GM21529 (cell line): ENCODE measurements around the gene SDK1.

Experiments used
- ATAC-seq: cut with Tn5 transposase; IDR thresholded peaks from one replicate; pipeline ENCODE4 v1.9.1; 2021; ENCODE audit not compliant: unreplicated experiment

Gene SDK1

DNA sequence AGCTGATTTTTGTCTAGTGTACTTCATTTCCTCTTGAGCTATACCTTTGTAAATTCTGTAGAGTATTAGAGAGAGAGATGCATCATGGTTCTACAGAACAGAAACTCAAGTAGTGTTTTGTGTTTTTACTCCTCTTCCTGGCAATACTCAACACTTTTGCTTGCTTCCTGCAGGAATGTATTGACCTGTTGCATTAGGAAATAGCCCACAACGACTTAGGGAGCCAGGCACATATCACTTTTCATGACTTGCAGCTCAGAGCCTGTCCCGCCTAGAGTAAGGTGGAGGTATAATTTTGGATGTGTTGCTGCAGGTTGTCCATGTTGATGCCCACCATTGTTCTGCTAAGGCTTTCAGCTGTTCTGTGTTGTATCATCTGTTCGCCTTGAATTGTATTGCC lies 216.3 kb downstream of the SDK1 start:
- no peak for ATAC-seq

DNA sequence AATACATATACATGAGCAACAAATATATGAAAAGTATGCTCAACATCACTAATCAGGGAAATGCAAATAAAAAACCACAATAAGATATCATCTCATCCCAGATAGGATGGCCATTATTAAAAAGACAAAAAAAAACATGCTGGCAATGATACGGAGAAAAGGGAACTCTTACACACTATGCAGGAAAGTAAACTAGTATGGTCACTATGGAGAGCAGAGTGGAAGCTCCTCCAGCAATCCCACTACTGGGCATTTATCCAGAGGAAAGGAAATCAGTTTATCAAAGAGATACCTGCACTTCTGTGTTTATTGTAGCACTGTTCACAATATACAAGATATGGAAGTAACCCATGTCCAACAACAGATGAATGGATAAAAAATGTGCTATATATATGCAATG lies 217.5 kb downstream of the SDK1 start:
- ATAC-seq, result no peak

DNA sequence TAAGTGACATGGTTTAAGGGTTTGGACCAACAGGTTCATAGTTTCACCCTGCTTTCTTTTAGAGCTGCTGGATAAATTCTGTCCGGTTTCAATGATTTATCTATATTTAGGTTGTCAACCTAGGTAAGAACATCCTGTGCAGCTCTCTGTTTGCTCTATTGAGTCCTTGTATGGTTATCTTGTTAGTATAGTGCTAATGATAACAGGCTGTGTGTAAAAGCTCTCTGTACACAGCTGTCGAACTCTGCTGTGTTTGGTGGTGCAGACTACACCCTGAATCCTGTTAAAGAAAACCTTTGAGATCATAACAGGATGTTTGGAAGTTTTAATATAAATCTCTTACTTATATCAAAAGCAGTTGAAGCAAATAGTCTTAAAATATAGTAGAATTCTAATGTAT lies 219.2 kb downstream of the SDK1 start:
- no peak for ATAC-seq

DNA sequence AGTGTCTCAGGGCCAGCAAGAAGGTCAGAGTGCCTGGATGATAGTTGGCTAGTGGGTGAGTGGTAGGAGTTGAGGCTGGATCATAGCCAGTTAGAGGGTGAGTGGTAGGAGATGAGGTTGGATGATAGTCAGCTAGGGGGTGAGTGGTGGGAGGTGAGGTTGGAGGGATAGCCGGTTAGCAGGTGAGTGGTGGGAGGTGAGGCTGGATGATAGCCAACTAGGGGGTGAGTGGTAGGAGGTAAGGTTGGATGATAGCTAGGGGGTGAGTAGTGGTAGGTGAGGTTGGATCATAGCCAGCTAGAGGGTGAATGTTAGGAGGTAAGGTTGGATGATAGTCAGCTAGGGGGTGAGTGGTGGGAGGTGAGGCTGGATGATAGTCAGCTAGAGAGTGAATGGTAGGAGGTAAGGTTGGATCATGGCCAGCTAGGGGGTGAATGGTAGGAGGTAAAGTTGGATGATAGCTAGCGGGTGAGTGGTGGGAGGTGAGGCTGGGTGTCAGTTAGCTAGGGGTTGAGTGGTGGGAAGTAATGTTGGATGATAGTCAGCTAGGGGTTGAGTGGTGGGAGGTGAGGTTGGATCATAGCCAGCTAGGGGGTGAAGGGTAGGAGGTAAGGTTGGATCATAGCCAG lies 226.6 kb downstream of the SDK1 start:
- no peak for ATAC-seq

DNA sequence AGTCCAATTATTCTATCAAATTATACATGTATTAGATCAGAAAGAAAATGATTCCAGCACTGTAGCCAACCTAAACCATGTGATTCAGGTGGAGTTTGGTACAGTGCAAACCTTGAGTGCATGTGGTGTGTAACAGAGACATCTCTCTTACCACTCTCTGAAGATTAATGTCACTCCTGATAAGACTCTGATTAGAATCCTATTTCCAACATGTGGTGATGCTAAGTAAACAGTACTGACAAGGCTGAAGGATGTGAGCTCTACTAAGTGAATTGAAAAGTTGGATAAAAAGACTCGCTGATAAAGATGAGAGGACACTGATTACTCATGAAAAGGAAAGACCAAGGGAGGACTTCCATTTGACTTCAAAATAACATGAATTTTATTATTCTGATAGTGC lies 232.0 kb downstream of the SDK1 start:
- ATAC-seq, result no peak

DNA sequence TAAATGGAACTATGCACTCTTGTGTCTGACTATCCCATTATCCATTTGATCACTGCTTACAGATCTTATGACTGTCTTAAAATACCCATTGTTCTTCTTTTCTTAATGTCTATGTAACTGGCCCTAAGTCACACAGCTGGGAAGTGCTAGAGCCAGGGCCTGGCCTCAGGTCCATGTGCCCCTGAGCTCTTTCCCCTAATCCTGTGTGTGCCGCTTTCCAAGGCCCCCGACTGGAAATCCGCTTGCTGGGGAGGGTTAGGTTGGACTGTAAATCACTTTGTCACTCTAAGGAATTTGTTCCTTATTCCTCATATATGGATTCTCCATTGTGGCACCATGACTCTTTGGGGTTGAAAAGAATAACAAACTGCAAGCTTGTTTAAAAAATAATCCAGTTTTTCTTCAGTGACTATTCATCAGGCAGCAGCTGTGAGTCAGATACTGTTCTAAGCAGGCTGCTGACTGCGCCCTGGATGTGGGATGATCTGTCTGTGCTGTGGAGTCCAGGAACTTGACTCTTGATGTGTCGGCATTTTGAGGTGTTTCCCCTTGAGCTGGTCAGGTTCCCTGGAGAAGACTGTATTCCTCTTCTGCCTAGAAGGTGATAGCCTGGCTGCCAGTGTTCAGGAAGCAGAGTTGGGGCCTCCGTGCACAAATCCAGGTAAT lies 236.3 kb downstream of the SDK1 start:
- ATAC-seq, result no peak

DNA sequence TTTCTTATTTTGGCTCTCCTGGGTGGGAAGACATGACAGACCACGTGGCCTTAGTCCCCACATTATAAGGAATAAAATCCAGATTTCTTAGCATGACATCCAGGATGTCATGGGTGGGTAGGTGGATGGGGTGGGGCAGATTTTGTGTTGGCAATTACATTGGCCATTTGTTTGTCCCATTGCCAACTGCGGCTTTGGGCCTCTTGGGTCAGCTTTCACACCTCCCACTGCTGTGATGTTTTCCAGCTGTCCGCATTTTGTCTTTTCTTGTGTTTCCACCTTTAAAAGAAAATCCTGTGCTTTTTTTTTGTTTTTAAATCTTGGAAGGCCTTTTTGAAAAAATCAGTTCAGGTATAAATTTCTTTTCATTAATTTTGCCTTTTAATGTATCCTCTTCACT lies 237.0 kb downstream of the SDK1 start:
- ATAC-seq, result no peak

DNA sequence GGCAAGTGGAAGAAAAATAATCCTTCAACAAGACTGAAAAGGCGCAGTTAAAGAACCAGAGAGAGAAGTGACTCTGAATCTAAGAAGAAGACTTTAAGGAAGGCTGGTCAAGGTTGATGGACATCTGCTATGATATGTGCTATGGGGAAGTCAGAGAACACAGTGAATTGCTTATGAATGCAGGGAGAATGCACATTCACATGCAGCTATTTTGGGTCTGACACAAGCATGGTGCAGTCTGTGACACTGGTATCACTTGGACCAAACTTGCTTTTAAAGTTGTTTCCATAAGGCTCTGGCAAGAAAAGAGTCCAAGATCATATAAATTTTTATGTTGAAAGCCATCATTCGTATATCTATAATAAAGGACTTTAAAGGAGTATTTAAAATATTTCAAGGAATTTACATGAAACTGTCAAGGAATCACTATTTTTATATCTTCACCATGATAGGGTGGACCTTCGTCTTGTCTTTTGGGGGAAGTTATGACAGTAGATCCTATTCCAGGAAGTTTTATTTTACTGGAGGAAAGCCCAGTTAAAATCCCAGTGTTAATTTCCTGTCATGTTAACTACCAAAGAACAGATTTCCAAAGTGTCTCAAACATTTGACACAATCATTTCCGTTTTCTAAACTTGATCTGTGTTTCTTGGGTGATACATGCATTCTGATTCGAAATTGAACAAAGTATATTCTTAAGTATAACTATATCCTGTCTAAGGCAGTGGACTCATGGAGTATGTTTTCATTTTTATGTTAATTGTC lies 239.6 kb downstream of the SDK1 start:
- no peak for ATAC-seq

DNA sequence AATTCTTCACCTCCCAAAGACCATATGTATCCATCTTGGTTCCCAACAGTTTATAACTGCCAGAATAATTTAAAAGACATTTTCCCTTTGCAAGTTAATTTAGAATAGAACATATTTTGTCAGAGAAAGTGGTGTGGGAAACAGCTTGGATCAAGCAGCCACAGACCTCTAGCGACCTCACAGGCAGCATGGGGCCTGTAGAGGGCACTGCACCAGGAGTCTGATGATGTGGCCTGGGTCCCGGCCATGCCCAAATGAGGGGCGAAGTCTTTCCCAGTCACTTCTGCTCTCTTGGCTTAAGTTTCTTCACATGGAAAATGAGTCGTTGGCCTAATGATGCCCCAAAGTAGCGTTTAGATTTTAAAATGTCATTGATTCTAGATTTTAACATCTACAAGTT lies 243.2 kb downstream of the SDK1 start:
- no peak for ATAC-seq

DNA sequence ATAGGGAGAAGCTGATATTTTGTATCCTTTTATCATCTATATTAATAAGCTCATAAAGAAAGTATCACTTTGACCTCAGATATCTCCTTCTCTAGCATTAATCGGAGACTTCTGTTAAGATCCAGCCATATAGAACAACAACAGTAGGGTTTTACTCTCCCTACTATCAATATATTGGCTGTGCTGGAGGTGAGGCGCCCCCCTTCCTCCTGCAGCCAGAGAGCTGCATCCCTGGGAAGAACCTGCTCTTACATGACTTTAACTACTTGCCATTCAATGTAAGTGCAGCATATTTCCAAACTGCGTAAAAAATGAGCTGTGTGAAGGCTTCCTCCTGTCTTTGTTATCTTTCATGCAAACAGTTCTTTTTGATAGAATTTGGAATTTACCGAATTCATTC lies 247.8 kb downstream of the SDK1 start:
- ATAC-seq, result no peak

DNA sequence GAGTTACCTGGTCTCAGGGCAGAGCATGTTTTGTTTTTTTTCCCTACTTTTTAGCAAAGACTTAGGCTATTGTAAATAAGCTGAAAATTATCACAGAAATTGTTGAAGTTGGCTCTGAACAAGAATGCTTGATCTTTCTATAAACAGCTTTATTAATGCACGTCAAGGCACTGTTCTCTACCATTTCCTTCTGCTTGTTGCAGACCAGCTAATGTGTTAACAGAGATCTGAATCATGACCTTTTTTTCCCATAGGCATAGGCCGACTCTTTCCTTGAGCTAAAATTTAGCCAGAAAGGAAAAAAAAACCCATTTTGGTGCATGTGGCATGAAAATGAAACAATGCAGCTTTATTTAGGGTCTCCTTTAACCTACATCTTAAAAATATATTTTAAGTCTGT lies 248.5 kb downstream of the SDK1 start:
- ATAC-seq, result no peak

DNA sequence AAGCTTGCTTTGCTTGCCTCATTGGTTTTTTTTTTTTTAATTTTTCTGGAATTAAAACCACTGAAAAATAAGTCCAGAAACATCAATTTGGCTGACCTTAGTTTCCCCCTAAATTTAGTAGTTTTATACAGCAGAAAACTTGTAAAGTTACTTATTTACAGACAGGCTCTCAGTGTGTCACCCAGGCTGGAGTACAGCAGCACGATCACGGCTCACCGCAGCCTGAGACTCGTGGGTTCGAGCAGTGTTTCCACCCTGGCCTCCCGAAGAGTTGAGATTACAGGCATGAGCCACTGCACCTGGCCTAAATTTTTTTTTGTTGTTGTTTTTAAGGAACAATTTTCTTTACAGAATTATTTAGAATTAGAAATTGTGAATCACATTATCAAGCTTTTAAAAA lies 250.5 kb downstream of the SDK1 start:
- ATAC-seq, result no peak

DNA sequence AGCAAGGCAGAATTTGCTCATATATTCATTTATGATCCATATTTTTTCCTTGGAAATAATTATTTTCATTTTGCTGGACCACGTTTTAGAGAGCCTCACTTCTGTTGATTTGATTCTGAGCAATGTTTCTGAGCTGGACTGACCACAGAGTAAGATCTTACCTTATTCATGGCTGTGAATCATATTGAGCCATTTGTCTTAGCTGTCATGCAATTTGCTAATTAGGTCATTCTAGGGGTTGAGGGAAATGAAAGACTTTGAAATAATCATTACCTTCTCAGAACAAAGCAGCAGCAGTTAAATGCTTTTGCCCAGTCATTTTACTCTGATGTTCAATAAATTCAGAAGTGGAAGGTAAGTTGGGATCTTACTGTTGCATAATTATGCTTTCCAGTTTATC lies 251.4 kb downstream of the SDK1 start:
- ATAC-seq, result no peak

DNA sequence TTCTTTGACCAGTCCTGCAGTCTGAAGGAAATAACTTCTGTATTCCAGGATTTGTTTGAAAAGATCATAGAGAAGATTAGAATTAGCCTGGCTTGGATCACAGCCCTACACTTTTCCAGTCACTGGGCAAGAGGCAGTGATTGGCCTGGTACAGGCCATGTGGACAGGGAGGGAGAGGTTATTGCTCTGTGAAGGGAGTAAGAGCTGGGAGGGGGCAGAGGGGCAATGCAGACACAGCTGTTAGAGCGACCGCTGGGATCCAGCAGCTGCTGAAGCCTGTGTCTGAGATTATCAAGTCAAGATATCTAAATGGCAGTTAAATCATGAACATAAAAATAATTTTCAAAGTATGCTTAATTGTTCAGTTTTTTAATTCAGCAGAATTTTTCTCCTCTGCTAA lies 257.3 kb downstream of the SDK1 start:
- ATAC-seq, result no peak

DNA sequence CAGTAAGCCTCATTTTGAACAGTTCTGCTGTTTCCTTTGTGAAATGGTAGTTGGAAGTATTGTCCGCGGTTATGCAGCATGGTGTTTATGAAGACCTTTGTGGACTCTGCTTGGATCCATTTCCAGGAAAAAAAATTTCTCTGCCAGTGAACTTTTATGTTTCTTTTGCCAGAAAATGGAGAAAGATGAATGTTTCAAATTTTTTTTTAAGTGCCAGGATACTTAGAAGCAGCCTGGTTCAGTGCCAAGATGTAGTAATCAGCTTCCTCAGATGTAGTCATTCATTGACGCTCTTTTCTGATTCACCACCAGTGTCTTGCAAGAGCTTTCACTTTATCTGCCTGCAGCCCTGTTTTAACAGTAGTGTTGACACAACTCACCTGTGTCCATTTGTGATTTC lies 258.2 kb downstream of the SDK1 start:
- no peak for ATAC-seq

DNA sequence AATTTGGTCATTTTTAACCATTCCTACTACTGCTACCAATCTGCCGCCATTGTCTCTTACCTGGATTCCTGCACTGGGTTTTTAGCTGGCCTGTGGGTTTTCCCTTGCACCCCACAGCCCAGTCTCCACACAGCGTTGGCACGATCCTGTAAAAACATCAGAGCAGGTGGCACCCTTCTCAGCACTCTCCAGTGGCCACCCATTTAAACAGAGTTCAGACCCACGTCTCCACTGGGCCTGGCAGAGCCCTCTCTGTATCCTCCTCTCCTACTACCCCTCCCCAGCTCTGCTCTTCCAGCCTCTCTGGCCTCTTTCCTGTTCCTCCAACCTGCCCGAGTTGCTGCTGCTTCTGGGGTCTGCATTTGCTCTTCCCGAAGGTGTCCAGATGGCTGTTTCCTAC lies 259.4 kb downstream of the SDK1 start:
- no peak for ATAC-seq

DNA sequence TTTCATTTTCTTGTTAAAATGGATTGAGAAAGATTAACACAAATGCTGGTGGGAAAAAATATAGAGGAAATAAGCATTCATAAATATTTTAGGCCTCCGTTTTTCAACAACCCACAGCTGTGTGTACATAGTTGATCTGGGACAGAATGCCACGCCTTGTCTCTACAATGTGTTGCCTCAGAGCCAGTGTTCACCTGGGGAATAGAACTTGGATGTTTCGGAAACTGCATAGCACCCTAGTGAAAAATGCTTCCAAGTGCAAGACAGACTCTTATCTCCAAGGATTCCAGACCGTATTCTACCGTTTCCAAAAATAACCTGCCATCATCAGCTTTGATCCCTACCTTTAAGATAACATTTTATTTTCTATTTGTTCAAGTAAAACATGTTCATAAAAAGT lies 260.9 kb downstream of the SDK1 start:
- ATAC-seq, result no peak

DNA sequence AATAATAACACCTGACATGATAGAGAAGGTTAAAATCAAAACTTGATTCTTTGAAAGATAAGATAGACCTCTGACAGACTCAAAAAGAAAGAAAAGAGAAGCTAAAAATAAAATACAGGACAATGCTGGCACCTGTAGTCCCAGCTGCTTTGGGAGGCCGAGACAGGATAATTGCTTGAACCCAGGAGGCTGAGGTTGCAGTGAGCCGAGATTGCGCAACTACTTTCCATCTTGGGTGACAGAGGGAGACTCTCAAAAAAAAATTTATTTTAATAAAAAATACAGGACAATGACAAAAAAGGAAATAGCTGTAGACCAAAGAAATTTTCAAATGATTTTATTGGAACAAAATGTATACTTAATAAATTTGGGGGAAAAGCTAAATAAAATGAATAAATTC lies 263.2 kb downstream of the SDK1 start:
- no peak for ATAC-seq

DNA sequence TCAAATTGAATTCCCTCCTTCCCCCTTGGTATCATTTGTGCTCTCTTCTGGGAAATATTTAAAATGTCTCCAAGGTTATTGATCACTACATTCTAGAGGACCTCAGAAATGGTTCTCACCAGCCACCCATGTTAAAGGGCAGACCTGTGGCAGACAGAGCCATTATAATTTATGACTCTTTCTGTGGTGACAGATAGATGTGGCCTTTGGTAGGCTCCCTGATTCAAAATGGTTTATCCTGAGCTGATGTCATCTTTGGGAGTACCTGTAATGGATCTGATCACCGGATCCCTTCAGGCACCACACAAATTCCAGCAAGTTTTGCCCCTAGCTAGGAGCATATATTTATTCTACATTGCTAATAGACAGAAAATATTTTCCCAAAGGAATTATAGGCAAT lies 267.5 kb downstream of the SDK1 start:
- no peak for ATAC-seq

DNA sequence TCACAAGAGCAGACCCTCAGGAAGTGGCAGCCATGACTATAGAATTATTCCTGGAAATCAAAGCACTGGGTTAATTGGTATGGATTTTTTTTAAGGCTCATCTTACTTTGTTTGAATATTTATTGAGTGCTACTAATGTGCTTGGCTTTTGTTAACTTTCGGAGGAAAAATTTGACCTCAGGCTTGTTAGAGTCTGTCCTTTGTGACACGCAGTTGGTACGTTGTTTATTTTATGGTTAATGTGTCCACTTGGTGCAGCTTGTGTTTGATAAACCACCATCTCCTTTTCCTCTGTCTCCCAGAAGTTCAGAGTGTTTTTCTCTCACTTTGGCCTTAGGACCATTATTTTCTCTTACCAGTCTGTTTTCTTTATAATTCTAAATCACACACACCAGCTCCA lies 268.6 kb downstream of the SDK1 start:
- no peak for ATAC-seq

DNA sequence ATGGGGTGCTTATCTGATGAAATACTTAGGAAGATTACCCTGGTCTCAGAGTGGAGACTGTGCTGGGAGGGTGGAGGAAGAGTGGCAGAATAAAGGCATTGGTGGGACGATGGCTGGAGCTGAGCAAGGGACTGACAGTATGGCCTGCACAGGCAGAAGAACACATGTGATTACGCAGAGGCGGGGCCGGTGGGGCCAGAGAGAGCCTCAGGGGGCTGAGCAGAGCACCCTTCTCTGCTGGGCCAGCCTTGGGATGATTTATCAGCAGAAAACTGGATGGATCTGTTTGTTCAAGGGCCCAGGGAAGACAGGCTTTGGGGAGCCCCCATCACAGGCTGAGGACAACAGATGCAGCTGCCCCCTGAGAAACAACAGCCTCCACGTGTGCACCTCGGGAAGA lies 272.1 kb downstream of the SDK1 start:
- no peak for ATAC-seq

DNA sequence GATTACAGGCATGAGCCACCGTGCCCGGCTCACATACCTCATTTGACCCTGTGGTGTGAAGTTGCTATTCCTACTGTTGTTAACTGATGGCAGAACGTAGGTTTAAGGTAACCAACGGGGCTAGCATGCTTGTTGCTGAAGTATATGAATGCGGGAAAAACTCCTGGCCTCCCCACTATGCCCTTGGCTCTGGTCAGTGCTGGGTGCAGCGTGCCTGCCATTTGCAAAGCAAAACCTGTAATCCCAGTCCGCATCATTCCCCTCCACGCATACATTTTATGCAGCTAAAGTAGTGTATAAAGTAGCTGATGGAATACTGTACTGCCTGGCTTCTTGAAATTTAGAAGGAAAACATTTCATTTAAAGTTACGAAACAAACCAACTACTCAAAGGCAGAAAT lies 273.3 kb downstream of the SDK1 start:
- no peak for ATAC-seq
